ENCODE data around the gene TUBB6.

TUBB6 gene

GRCh38 chr18:12304351-12305210, 3.5 kb upstream of the TUBB6 start:
- no peaks in the 10 kb centered on the region for H3K27me3 ChIP-seq (ENCODE audit: low read depth, low read length)
- no peak overlapping the region for H3K9ac ChIP-seq (ENCODE audit: low read length)
- no peaks in the 10 kb centered on the region for H3K79me2 ChIP-seq (ENCODE audit: low read length)
- no peak overlapping the region for H2AFZ ChIP-seq (ENCODE audit: low read depth, low read length)
- no peaks in the 10 kb centered on the region for H3K9me3 ChIP-seq (ENCODE audit: insufficient read depth, low read length)
- H3K4me3 ChIP-seq (ENCODE audit: low read length): no peak overlapping the region
- H4K20me1 ChIP-seq (ENCODE audit: insufficient read depth, low read length): no peaks in the 10 kb centered on the region
- no peak overlapping the region for H3K27ac ChIP-seq (ENCODE audit: low read length)
- peaks cover 7% of the 10 kb centered on the region for H3K4me1 ChIP-seq (ENCODE audit: low read length)
- no peaks in the 10 kb centered on the region for H3K36me3 ChIP-seq (replicated peaks; ENCODE audit: low read depth, low read length)
- TF ChIP-seq CTCF (IDR thresholded peaks at IDR 0.05; ENCODE audit: low read depth, low read length): no peak
- TF ChIP-seq EZH2phosphoT487 (IDR thresholded peaks at IDR 0.05; ENCODE audit: low read depth): no peak
- no peak overlapping the region for H3K4me2 ChIP-seq (ENCODE audit: low read length)

- Histone ChIP-seq H3K4me1 (ENCODE audit: low read length) (peaks cover 12% of the 10 kb centered on the region), H3K9ac (ENCODE audit: low read length) (no peak overlapping the region), H3K27ac (ENCODE audit: low read length) (no peak overlapping the region), H2AFZ (ENCODE audit: low read depth, low read length) (no peak overlapping the region), H3K36me3 (replicated peaks; ENCODE audit: low read depth, low read length) (no peaks in the 10 kb centered on the region), H3K79me2 (ENCODE audit: low read length) (no peaks in the 10 kb centered on the region), H4K20me1 (ENCODE audit: insufficient read depth, low read length) (no peaks in the 10 kb centered on the region), H3K4me3 (ENCODE audit: low read length) (no peak overlapping the region), H3K9me3 (ENCODE audit: insufficient read depth, low read length) (no peaks in the 10 kb centered on the region), H3K27me3 (ENCODE audit: low read depth, low read length) (no peaks in the 10 kb centered on the region), H3K4me2 (ENCODE audit: low read length) (no peak overlapping the region)
- TF ChIP-seq EZH2phosphoT487 (IDR thresholded peaks at IDR 0.05; ENCODE audit: low read depth) (no peak), CTCF (IDR thresholded peaks at IDR 0.05; ENCODE audit: low read depth, low read length) (no peak)
These were observed 2.8 kb upstream of the TUBB6 start for GRCh38 chr18:12305211-12305610.

GRCh38 chr18:12305930-12306629, 2.0 kb upstream of the TUBB6 start:
- no peak overlapping the region for H3K4me3 ChIP-seq (ENCODE audit: low read length)
- H3K4me1 ChIP-seq (ENCODE audit: low read length): peaks cover 12% of the 10 kb centered on the region
- H4K20me1 ChIP-seq (ENCODE audit: insufficient read depth, low read length): no peaks in the 10 kb centered on the region
- no peak overlapping the region for H3K27ac ChIP-seq (ENCODE audit: low read length)
- H3K9ac ChIP-seq (ENCODE audit: low read length): no peak overlapping the region
- H3K9me3 ChIP-seq (ENCODE audit: insufficient read depth, low read length): no peaks in the 10 kb centered on the region
- no peaks in the 10 kb centered on the region for H3K36me3 ChIP-seq (replicated peaks; ENCODE audit: low read depth, low read length)
- H2AFZ ChIP-seq (ENCODE audit: low read depth, low read length): no peak overlapping the region
- no peak for TF ChIP-seq CTCF (IDR thresholded peaks at IDR 0.05; ENCODE audit: low read depth, low read length)
- no peak for TF ChIP-seq EZH2phosphoT487 (IDR thresholded peaks at IDR 0.05; ENCODE audit: low read depth)
- H3K79me2 ChIP-seq (ENCODE audit: low read length): no peaks in the 10 kb centered on the region
- H3K27me3 ChIP-seq (ENCODE audit: low read depth, low read length): no peaks in the 10 kb centered on the region
- no peak overlapping the region for H3K4me2 ChIP-seq (ENCODE audit: low read length)

Measured in OCI-LY3 (cell line).